GM23338 (cell line): ENCODE measurements around the gene CUTC.

Experiments
- CTCF ChIP-seq, 2 experiments: fragments of 200-600 bp in 1 of 2; sonication (generic) in 1 of 2; conservative IDR thresholded peaks; 2 replicates each; pipeline versions ENCODE4 v1.5.1 to v1.6.1; 2016 to 2017; ENCODE audit warnings: antibody characterized with exemption in 2 of 2, low read depth in 2 of 2, mild to moderate bottlenecking in 2 of 2, moderate library complexity in 1 of 2
- JUNB ChIP-seq: IDR thresholded peaks from one replicate; pipeline ENCODE4 v1.6.1; 2016; ENCODE audit warnings: antibody characterized with exemption; ENCODE audit not compliant: unreplicated experiment

GRCh38 chr10:99804471-99804870, 72.4 kb downstream of the CUTC start:
- TF ChIP-seq CTCF (conservative IDR thresholded peaks at IDR 0.05; ENCODE audit: low read depth in 2 of 2) (no peak), JUNB (no peak)
